Measurements from ENCODE around the gene ZNF205.

The ZNF205 gene

DNA sequence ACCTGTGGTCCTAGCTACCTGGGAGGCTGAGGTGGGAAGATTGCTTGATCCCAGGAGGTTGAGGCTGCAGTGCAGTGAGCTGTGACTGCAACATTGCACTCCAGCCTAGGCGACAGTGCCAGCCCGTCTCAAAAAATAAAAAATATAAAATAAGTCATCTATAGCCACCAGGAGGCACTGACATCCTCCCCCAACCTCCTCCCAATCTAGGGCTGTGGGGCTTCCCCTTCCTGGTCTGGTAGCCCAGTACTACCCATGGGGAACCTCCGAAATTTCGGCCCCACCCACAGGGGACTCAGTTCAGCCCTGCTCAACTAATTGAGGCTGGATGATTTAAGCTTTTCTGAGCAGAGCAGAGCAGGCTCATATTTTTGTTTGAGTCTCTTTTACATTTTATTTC, 16.5 kb upstream of the ZNF205 start:
- H3K4me1 ChIP-seq, result peaks cover 30 to 93% (median 88%) of the 10 kb centered on the region in 10 experiments
- H3K36me3 ChIP-seq, result no peaks in the 10 kb centered on the region
- H3K27me3 ChIP-seq, result peaks cover 0 to 4% (median 0%) of the 10 kb centered on the region in 11 experiments; a peak in 1 of 22 replicates
- H3K9me3 ChIP-seq (replicated peaks in 1 of 11), result no peaks in the 10 kb centered on the region
- TF ChIP-seq Cebpa-rat (IDR thresholded peaks at IDR 0.05), result no peak; a peak in 1 of 22 replicates
- no peaks in the 10 kb centered on the region for H4K20me1 ChIP-seq
- peak overlapping the region; percentile 36 to 76 (median 56) for H3K4me2 ChIP-seq
- H3K4me3 ChIP-seq, result no peak overlapping the region
- H3K9ac ChIP-seq, result peak overlapping the region in 1 of 11 experiments; percentile 8; a peak in 2 of 22 replicates
- peak overlapping the region in 5 of 11 experiments; percentile 3 to 39 (median 29); a peak in 6 of 22 replicates for H3K27ac ChIP-seq

DNA sequence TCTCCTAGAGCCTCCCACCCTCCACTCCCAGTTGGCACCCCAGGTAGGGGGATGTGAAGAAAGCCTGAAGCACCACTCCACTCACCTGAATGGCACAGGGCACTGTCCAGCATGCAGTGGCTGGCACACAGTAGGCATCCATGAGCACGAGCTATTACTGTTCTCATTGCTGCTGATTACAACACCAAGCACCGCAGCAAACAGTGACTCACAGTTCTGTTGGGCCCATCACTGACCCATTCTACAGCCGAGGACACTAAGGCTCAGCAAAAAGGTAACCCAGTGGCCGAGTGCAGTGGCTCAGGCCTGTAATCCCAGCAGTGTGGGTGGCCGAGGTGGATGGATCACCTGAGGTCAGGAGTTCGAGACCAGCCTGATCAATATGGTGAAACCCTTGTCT, 16.0 kb upstream of the ZNF205 start:
- H3K9ac ChIP-seq, result peak overlapping the region in 1 of 11 experiments; percentile 8; a peak in 2 of 22 replicates
- peaks cover 35 to 93% (median 88%) of the 10 kb centered on the region in 10 experiments for H3K4me1 ChIP-seq
- H3K36me3 ChIP-seq, result no peaks in the 10 kb centered on the region
- no peaks in the 10 kb centered on the region for H4K20me1 ChIP-seq
- H3K4me3 ChIP-seq, result no peak overlapping the region
- peak overlapping the region in 5 of 11 experiments; percentile 3 to 39 (median 29); a peak in 6 of 22 replicates for H3K27ac ChIP-seq
- peaks cover 0 to 4% (median 0%) of the 10 kb centered on the region in 11 experiments; a peak in 1 of 22 replicates for H3K27me3 ChIP-seq
- no peak for TF ChIP-seq Cebpa-rat (IDR thresholded peaks at IDR 0.05)
- H3K9me3 ChIP-seq (replicated peaks in 1 of 11), result no peaks in the 10 kb centered on the region
- H3K4me2 ChIP-seq, result peak overlapping the region; percentile 36 to 76 (median 56)

GRCh38 chr16:3097266-3097665, 15.1 kb upstream of the ZNF205 start:
- Histone ChIP-seq H3K36me3 (no peaks in the 10 kb centered on the region), H4K20me1 (no peaks in the 10 kb centered on the region), H3K27ac (peak overlapping the region in 4 of 11 experiments; percentile 25 to 49 (median 42); a peak in 4 of 22 replicates), H3K27me3 (peaks cover 0 to 3% (median 0%) of the 10 kb centered on the region in 11 experiments; a peak in 1 of 22 replicates), H3K9ac (no peak overlapping the region), H3K4me1 (peaks cover 36 to 93% (median 88%) of the 10 kb centered on the region in 10 experiments), H3K9me3 (replicated peaks in 1 of 11) (no peaks in the 10 kb centered on the region), H3K4me3 (no peak overlapping the region), H3K4me2 (peak overlapping the region in 9 of 11 experiments; percentile 36 to 76 (median 61); a peak in 18 of 22 replicates)
- no peak for TF ChIP-seq Cebpa-rat (IDR thresholded peaks at IDR 0.05)

DNA sequence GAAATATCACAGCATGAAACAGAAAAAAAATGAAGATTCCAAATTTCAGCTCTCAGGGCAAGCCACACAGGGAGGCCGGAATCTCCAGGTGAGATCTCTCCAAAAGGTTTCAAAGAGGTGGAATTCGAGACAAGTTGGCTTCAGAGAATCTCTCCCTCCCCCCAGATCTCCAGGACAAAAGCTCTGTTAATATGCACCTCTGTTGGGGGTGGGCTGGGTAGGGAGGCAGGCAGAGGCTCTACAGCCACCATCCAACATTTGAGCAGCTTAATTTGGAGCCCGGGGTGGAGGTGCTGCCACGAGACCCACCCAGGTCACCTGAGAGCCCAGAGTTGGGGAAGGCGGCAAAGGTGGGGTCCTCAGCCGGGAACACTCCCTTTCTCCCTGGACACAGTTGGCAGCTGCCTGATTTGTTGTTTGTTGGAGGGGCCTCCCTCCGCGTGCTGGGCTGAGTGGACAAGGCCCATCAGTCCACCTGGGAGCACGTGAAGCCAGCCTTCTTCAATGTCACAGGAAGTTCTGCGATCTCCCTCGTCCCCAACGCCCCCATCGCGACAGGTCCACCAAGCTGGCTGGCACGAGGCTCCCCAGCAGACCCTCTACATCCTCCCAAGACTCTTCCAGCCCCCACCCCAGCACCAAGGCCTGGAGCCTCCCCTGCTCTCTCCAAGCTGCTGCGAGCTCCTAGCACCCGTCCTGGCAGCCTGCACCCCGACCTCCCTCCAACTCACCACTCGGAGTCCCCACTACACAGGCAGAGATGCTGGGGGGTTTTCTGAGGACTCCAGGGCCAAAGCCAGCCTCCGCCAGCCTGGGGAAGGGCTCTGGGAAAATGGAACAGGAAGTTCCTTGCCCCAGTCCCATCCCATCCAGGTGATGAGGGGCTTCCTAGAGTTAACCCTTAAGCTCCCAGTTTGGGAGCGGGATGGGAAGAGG, 13.7 kb upstream of the ZNF205 start, which contains the start of gene ZSCAN10:
Gene ZSCAN10 (minus strand): TSS at position 836 of the 936 bp plus-strand sequence. CDS start 6,357 bp downstream, outside the sequence.
- Histone ChIP-seq H3K4me1 (peaks cover 48 to 93% (median 88%) of the 10 kb centered on the region in 10 experiments), H3K4me3 (peak within 1 kb of the TSS in 2 of 10 experiments; percentile 3 to 55; a peak in 2 of 20 replicates), H3K36me3 (no peaks in the 10 kb centered on the region), H4K20me1 (no peaks in the 10 kb centered on the region), H3K4me2 (peak within 1 kb of the TSS; percentile 57 to 89 (median 75)), H3K27me3 (no peaks in the 10 kb centered on the region), H3K27ac (peak within 1 kb of the TSS in 1 of 11 experiments; percentile 13; a peak in 2 of 22 replicates), H3K9me3 (replicated peaks in 1 of 11) (no peaks in the 10 kb centered on the region), H3K9ac (0 out of 22 replicates have a peak within 1 kb of the TSS, but pooled peaks of 1 of the 11 experiments have one; percentile 22)
- no peak for TF ChIP-seq Cebpa-rat (IDR thresholded peaks at IDR 0.05)

DNA sequence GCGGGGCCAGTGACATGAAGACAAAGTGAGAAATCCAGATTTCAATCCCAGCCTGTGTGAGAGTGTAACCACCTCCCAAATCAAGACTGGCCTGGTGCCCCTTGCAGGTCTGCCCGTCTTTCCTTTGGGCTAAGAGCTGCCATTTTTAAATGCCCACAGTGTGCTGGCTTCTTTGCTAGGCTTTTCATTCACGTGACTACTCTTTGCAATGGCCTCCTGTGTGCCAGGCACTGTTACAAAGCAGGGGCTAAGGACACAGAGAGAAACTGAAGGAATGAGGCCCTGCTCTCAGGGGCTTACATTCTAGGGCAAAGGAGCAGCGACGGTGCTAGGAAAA, 13.0 kb upstream of the ZNF205 start:
- H3K4me3 ChIP-seq, result no peak overlapping the region

GRCh38 chr16:3099732-3100499, 12.5 kb upstream of the ZNF205 start:
- TF ChIP-seq Cebpa-rat (IDR thresholded peaks at IDR 0.05), result no peak
- no peaks in the 10 kb centered on the region for H3K27me3 ChIP-seq
- H3K36me3 ChIP-seq, result no peaks in the 10 kb centered on the region
- no peaks in the 10 kb centered on the region for H4K20me1 ChIP-seq
- H3K4me1 ChIP-seq, result peaks cover 48 to 95% (median 87%) of the 10 kb centered on the region in 10 experiments
- H3K4me3 ChIP-seq, result peak overlapping the region in 4 of 10 experiments; percentile 3 to 55 (median 8); a peak in 3 of 20 replicates
- H3K4me2 ChIP-seq, result peak overlapping the region; percentile 69 to 91 (median 85)
- H3K27ac ChIP-seq, result peak overlapping the region in 6 of 11 experiments; percentile 38 to 83 (median 70); a peak in 7 of 22 replicates
- H3K9ac ChIP-seq, result peak overlapping the region in 3 of 11 experiments; percentile 10 to 29 (median 22); a peak in 1 of 22 replicates
- no peaks in the 10 kb centered on the region for H3K9me3 ChIP-seq (replicated peaks in 1 of 11)

More for the DNA sequence above, 13.0 kb upstream of the ZNF205 start:
- no peaks in the 10 kb centered on the region for H3K36me3 ChIP-seq
- no peaks in the 10 kb centered on the region for H4K20me1 ChIP-seq
- H3K9me3 ChIP-seq (replicated peaks in 1 of 11), result no peaks in the 10 kb centered on the region
- H3K27ac ChIP-seq, result no peak overlapping the region
- H3K4me2 ChIP-seq, result peak overlapping the region; percentile 57 to 89 (median 75)
- no peak for TF ChIP-seq Cebpa-rat (IDR thresholded peaks at IDR 0.05)
- no peaks in the 10 kb centered on the region for H3K27me3 ChIP-seq
- H3K9ac ChIP-seq, result no peak overlapping the region
- peaks cover 48 to 93% (median 90%) of the 10 kb centered on the region in 10 experiments for H3K4me1 ChIP-seq

GRCh38 chr16:3101018-3101840, 11.2 kb upstream of the ZNF205 start:
- peak overlapping the region in 9 of 10 experiments; percentile 30 to 58 (median 43); a peak in 17 of 20 replicates for H3K4me3 ChIP-seq
- TF ChIP-seq Cebpa-rat (IDR thresholded peaks at IDR 0.05), result no peak
- no peaks in the 10 kb centered on the region for H4K20me1 ChIP-seq
- no peaks in the 10 kb centered on the region for H3K9me3 ChIP-seq (replicated peaks in 1 of 11)
- no peaks in the 10 kb centered on the region for H3K27me3 ChIP-seq
- H3K9ac ChIP-seq, result peak overlapping the region; percentile 45 to 77 (median 66); a peak in 19 of 22 replicates
- peak overlapping the region; percentile 35 to 83 (median 69); a peak in 21 of 22 replicates for H3K27ac ChIP-seq
- H3K4me1 ChIP-seq, result peaks cover 45 to 93% (median 84%) of the 10 kb centered on the region in 10 experiments
- H3K36me3 ChIP-seq, result no peaks in the 10 kb centered on the region
- H3K4me2 ChIP-seq, result peak overlapping the region; percentile 69 to 91 (median 85)
